Large intestine (tissue), 3 donors: Measurements from ENCODE around the gene CELF4. TPM values are rescaled to one million over a fixed set of nuclear protein-coding genes. Genes with fewer than 3 reads are reported as not detected.

Experiments used
- DNase-seq, 2 donors: peaks; one replicate each; pipeline versions ENCODE4 v3.0.0 to v3.0.0-alpha.2; 2013
- H3K27ac ChIP-seq: one replicate; pipeline ENCODE4 v1.5.1; 2013; ENCODE audit warnings: low read length
- H3K27me3 ChIP-seq: 2 replicates; pipeline ENCODE4 v1.6.1; 2013; ENCODE audit warnings: low read length; ENCODE audit not compliant: control insufficient read depth, insufficient read depth
- H3K36me3 ChIP-seq: 2 replicates; pipeline ENCODE4 v1.6.1; 2013; ENCODE audit warnings: low read length; ENCODE audit not compliant: control insufficient read depth, insufficient read depth
- H3K4me1 ChIP-seq: one replicate; pipeline ENCODE4 v1.6.1; 2013; ENCODE audit warnings: low read length; ENCODE audit not compliant: control insufficient read depth, insufficient read depth
- H3K4me3 ChIP-seq: one replicate; pipeline ENCODE4 v1.5.1; 2013; ENCODE audit warnings: low read length
- H3K9me3 ChIP-seq: one replicate; pipeline ENCODE4 v1.6.1; 2013; ENCODE audit warnings: mild to moderate bottlenecking, low read depth, low read length, moderate library complexity; ENCODE audit not compliant: control insufficient read depth
- WGBS: methylation state at CpG from one replicate; pipeline ENCODE4 v1.1.5; 2013; ENCODE audit warnings: low lambda C conversion rate; ENCODE audit not compliant: insufficient coverage; 5-methylcytosine and 5-hydroxymethylcytosine counted together
- polyA plus RNA-seq: library from polyadenylated mRNA; unstranded; fragments of 120-200 nt; gene quantifications from one replicate; pipeline ENCODE4 v1.2.1, GENCODE V29; 2013

Gene CELF4
- polyA plus RNA-seq, 1 donor, result 16.2 TPM

DNA sequence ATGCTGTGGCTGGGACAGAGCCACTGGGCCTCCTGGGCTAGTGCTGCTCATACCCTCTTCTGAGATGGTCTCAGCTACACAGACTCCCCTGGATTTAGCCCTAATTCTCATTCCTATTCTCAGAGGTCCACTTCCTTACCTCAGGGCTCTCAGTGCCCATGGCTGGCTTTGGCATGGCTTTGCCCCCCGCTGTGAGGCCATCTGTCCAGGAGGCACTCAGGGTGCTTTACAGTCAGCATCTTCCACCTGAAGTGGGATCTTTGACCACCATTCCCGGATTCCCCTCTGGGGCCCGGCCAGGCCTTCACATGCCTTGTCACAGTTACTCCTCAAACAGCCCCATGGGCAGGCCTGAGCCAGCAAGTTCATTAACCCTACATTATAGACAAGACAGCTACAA lies 161.8 kb downstream of the CELF4 start:
- DNase-seq, result no peak
- Histone ChIP-seq H3K4me3 (no peak overlapping the region), H3K27ac (no peak overlapping the region), H3K27me3 (peaks cover 3% of the 10 kb centered on the region), H3K9me3 (peaks cover 2% of the 10 kb centered on the region), H3K36me3 (no peaks in the 10 kb centered on the region), H3K4me1 (peaks cover 3% of the 10 kb centered on the region)
- no CpG with 5 or more reads among the region's 3 CpGs for WGBS

- peaks cover 3% of the 10 kb centered on the region for H3K4me1 ChIP-seq
- peak; percentile 42 to 52 for DNase-seq
- H3K9me3 ChIP-seq, result peaks cover 2% of the 10 kb centered on the region
- no peak overlapping the region for H3K27ac ChIP-seq
- H3K4me3 ChIP-seq, result no peak overlapping the region
- peaks cover 3% of the 10 kb centered on the region for H3K27me3 ChIP-seq
- H3K36me3 ChIP-seq, result no peaks in the 10 kb centered on the region
- WGBS, result no CpG with 5 or more reads among the region's 20 CpGs
Measured at GRCh38 chr18:37403100-37403781, 162.4 kb downstream of the CELF4 start.

GRCh38 chr18:37402735-37403099 lies 162.9 kb downstream of the CELF4 start:
- peaks cover 3% of the 10 kb centered on the region for H3K27me3 ChIP-seq
- no peak for DNase-seq
- no peaks in the 10 kb centered on the region for H3K36me3 ChIP-seq
- H3K27ac ChIP-seq, result peak overlapping the region; percentile 36
- WGBS, result no CpG with 5 or more reads among the region's 1 CpG
- H3K4me3 ChIP-seq, result no peak overlapping the region
- peaks cover 2% of the 10 kb centered on the region for H3K9me3 ChIP-seq
- peaks cover 3% of the 10 kb centered on the region for H3K4me1 ChIP-seq

DNA sequence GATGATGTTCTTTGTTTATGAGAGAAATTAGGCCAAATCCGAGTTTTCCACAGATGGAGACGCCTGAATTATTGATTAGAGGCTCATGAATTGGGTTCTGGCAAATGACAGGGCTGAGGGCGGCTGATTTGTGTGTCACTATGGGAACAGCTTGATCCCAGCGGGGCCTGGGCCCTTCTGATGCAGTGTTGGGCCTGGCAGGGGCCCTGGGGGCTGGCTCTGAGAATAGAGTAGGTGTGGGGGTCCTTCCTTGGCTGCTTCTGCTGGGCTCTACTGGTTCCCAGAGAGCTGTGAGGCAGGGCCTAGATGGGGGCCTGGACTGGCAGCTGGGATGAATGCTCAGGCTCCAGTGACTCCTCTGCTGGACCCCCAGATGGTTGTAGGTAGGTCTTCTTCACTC lies 164.8 kb downstream of the CELF4 start:
- no peak overlapping the region for H3K27ac ChIP-seq
- no peak overlapping the region for H3K4me3 ChIP-seq
- DNase-seq, result no peak
- H3K36me3 ChIP-seq, result no peaks in the 10 kb centered on the region
- peaks cover 3% of the 10 kb centered on the region for H3K27me3 ChIP-seq
- WGBS, result no CpG with 5 or more reads among the region's 4 CpGs
- peaks cover 3% of the 10 kb centered on the region for H3K4me1 ChIP-seq
- peaks cover 2% of the 10 kb centered on the region for H3K9me3 ChIP-seq

GRCh38 chr18:37398248-37398920 lies 167.2 kb downstream of the CELF4 start:
- no peak for DNase-seq
- H3K27me3 ChIP-seq, result peaks cover 24% of the 10 kb centered on the region
- peaks cover 9% of the 10 kb centered on the region for H3K4me1 ChIP-seq
- no peak overlapping the region for H3K4me3 ChIP-seq
- no peaks in the 10 kb centered on the region for H3K36me3 ChIP-seq
- H3K9me3 ChIP-seq, result peaks cover 2% of the 10 kb centered on the region
- no CpG with 5 or more reads among the region's 14 CpGs for WGBS
- no peak overlapping the region for H3K27ac ChIP-seq

DNA sequence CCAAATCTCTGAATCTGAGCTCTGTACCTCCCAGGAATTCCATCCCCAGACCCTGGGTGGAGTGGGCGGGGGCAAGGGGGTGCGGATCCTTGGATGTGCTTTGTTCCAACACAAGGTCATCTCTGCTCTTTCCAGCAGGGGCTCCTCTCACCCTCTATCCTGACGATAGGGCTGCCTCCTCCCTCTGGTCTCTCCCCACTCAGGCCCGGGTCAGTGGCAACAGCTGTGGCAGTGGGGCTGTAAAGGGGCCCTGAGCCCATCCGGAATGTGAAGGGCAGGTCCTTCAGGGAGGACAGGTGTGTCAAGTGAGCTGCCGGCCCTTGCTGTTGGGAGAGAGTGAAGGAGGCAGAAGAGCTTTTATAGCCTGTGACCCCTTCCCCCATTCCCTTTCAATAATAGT lies 167.8 kb downstream of the CELF4 start:
- H3K4me1 ChIP-seq, result peaks cover 8% of the 10 kb centered on the region
- peaks cover 2% of the 10 kb centered on the region for H3K9me3 ChIP-seq
- no peaks in the 10 kb centered on the region for H3K36me3 ChIP-seq
- H3K4me3 ChIP-seq, result no peak overlapping the region
- peaks cover 30% of the 10 kb centered on the region for H3K27me3 ChIP-seq
- WGBS, result no CpG with 5 or more reads among the region's 6 CpGs
- no peak overlapping the region for H3K27ac ChIP-seq
- no peak for DNase-seq

DNA sequence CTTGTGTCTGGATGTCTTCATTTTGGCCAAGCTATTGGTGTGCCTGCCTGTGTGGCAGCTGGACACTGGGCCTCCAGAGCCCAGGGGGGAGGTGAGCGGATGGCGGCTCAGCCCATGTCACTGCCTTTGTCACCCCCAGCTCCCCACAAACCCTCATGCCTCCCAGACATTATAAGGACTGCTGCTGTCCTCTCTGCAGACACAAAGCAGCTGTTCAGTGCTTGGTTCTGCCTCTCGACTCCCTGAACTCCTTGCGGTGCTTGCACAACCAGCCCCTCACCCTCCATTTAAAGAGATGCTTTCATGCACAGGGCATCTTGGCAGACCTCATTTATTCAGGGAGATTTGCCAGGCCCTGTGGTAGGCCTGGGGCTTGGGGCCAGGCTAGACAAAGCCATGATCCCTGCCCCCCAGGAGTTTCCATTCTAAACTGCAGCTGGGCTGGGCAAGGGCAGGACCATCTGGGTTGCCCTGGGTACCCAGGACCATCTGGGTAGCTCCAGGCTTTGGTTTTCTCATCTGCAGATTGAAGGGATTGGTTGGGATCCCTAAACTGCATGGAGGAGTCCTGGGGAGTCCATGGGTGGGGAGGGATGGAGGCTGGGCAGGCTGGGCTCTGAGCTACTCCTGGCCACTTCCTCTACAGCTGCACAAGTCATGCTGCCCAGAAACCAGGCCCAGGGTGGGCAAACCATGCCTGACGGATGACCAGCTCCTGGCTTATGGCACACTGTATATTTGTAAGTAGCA lies 168.5 kb downstream of the CELF4 start:
- Histone ChIP-seq H3K36me3 (no peaks in the 10 kb centered on the region), H3K4me3 (no peak overlapping the region), H3K27me3 (peaks cover 33% of the 10 kb centered on the region), H3K4me1 (peaks cover 5% of the 10 kb centered on the region), H3K9me3 (no peaks in the 10 kb centered on the region), H3K27ac (no peak overlapping the region)
- DNase-seq, result no peak
- WGBS, result no CpG with 5 or more reads among the region's 5 CpGs

GRCh38 chr18:37395631-37396030 lies 170.0 kb downstream of the CELF4 start:
- WGBS, result 67% methylated on average over 1 of the region's 4 CpGs
- no peak for DNase-seq
- Histone ChIP-seq H3K4me1 (peaks cover 5% of the 10 kb centered on the region), H3K4me3 (no peak overlapping the region), H3K9me3 (no peaks in the 10 kb centered on the region), H3K36me3 (no peaks in the 10 kb centered on the region), H3K27me3 (peaks cover 34% of the 10 kb centered on the region), H3K27ac (no peak overlapping the region)

DNA sequence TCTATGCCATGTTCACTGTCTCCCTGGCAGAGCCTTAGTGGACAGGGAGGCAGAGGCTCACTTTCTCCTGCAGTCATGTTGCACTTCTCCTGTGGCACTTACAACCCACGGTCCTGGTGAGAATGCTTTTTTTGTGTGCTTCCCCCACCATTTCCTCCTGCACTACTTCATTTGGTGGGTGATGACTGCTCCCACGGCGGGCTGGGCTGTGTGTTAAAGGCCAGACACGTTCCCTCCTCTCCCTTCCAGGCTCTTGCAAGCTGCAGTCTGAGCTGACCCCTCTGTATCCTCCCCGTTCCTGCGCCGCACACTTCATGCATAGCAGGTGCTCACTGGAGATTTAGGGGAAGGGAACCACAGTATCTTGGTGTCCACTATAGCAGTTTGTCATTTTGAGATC lies 170.5 kb downstream of the CELF4 start:
- H3K9me3 ChIP-seq, result no peaks in the 10 kb centered on the region
- peaks cover 34% of the 10 kb centered on the region for H3K27me3 ChIP-seq
- H3K4me3 ChIP-seq, result no peak overlapping the region
- DNase-seq, result no peak
- H3K27ac ChIP-seq, result no peak overlapping the region
- H3K4me1 ChIP-seq, result peaks cover 5% of the 10 kb centered on the region
- no CpG with 5 or more reads among the region's 7 CpGs for WGBS
- no peaks in the 10 kb centered on the region for H3K36me3 ChIP-seq

- Histone ChIP-seq H3K27ac (peak overlapping the region; percentile 47), H3K27me3 (peaks cover 34% of the 10 kb centered on the region), H3K36me3 (no peaks in the 10 kb centered on the region), H3K9me3 (no peaks in the 10 kb centered on the region), H3K4me3 (no peak overlapping the region), H3K4me1 (peaks cover 5% of the 10 kb centered on the region)
- no peak for DNase-seq
- no CpG with 5 or more reads among the region's 5 CpGs for WGBS
Measured at GRCh38 chr18:37394610-37394965, 171.0 kb downstream of the CELF4 start.
